NB4 (cell line): ENCODE measurements around the gene L3MBTL2.

ENCODE experiments used
- DNase-seq: peaks from one replicate; pipeline ENCODE4 v3.0.0; 2010; ENCODE audit warnings: low read depth
- H3K4me3 ChIP-seq: one replicate; pipeline ENCODE4 v1.5.1; 2011; ENCODE audit warnings: mild to moderate bottlenecking, low read depth, low read length, moderate library complexity
- MYC ChIP-seq: IDR thresholded peaks from 2 replicates; pipeline ENCODE4 v1.6.1; 2011; ENCODE audit warnings: low read depth, low read length
- POLR2A ChIP-seq: IDR thresholded peaks from 2 replicates; pipeline ENCODE4 v1.6.1; 2011; ENCODE audit warnings: mild to moderate bottlenecking; ENCODE audit not compliant: insufficient read length; ENCODE audit errors: extremely low read depth
- TF ChIP-seq, protein P1 (sequence below): IDR thresholded peaks from 2 replicates; pipeline ENCODE4 v1.6.1; 2011; ENCODE audit warnings: low read depth, low read length
- TF ChIP-seq, protein P2 (sequence below): IDR thresholded peaks from one replicate; pipeline ENCODE4 v1.5.1; 2012; ENCODE audit warnings: low read depth, low read length

L3MBTL2 gene

DNA sequence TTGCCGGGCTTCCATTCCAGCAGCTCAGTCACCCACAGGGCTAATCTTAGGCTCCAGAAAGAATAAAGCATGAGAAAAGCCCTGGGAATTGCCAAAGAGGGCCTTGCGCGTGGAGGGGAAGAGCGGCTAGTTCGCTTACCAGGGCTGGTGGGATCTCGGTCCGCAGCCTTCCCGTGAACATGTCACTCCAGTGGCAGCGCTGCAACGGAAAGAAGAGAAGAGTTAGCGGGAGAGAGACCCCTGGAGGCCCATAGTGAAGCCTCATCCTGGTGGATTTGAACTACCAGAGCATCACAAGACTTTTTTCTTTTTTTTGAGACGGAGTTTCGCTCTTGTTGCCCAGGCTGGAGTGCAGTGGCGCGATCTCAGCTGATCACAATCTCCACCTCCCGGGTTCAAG is 62.8 kb downstream of the L3MBTL2 start:
- DNase-seq: no peak
- TF ChIP-seq, protein P1, sequence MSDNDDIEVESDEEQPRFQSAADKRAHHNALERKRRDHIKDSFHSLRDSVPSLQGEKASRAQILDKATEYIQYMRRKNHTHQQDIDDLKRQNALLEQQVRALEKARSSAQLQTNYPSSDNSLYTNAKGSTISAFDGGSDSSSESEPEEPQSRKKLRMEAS: no peak
- TF ChIP-seq POLR2A (no peak), MYC (no peak)
- TF ChIP-seq, protein P2, sequence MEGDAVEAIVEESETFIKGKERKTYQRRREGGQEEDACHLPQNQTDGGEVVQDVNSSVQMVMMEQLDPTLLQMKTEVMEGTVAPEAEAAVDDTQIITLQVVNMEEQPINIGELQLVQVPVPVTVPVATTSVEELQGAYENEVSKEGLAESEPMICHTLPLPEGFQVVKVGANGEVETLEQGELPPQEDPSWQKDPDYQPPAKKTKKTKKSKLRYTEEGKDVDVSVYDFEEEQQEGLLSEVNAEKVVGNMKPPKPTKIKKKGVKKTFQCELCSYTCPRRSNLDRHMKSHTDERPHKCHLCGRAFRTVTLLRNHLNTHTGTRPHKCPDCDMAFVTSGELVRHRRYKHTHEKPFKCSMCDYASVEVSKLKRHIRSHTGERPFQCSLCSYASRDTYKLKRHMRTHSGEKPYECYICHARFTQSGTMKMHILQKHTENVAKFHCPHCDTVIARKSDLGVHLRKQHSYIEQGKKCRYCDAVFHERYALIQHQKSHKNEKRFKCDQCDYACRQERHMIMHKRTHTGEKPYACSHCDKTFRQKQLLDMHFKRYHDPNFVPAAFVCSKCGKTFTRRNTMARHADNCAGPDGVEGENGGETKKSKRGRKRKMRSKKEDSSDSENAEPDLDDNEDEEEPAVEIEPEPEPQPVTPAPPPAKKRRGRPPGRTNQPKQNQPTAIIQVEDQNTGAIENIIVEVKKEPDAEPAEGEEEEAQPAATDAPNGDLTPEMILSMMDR: no peak
- H3K4me3 ChIP-seq: no peak overlapping the region

DNA sequence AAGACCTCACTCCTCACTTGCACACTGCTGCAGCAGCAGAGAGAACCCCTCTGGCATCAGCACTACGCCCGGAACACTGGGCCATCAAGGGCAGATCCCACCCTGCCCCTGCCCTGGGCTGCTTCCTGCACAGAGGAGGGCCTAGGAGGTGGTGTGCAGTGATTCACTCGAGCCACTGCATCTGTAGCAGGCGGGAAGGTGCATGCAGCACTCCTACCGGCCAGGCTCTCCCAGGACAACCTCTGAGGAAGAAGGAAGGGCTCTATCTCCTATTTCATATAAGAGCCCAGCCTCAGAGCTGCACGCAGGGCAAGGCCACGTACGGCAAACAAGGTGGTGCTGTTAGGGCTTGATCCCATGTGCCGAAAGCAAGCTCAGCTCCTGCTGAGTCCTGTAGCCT is 66.7 kb downstream of the L3MBTL2 start:
- TF ChIP-seq POLR2A: no peak
- TF ChIP-seq, protein P1: no peak
- TF ChIP-seq MYC: no peak
- TF ChIP-seq, protein P2: no peak
- no peak overlapping the region for H3K4me3 ChIP-seq
- DNase-seq: no peak

DNA sequence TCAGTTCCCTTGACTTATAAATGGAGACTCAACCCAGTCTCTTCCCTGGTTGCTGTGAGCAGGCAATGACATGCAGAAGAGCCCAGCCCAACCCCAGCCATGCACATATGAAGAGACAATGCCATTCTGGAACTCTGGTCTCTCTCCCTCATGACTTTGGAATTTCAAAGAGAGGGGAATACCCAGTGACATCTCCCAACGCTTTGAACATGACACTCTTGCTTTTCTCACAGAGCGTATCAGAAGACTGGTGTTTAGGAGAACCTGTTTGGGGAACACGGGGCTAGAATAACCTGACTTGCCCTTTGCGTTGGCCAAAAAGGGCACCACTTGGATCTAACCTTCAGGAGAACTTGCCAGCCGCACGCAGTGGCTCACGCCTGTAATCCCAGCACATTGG is 68.0 kb downstream of the L3MBTL2 start:
- H3K4me3 ChIP-seq: no peak overlapping the region
- TF ChIP-seq MYC (no peak), POLR2A (no peak)
- TF ChIP-seq, protein P2: no peak
- TF ChIP-seq, protein P1: no peak
- DNase-seq: no peak

DNA sequence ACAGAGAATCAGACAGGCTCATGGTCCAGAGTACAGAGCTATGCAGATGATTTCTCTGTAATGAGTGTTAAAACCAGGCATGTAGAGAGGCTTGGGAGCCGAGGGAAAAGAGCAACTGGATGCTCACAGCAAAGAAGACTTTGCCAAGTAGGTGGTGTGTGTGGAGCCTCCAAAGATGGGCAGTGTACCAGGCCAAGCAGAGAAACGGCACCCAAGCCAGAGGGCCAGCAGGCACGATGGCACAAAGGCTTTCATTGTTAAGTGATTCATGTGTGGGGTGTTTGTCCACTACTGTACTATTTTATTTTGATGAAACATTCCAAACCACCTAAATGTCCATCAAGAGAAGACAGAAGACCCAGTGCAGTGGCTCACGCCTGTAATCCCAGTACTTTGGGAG is 69.7 kb downstream of the L3MBTL2 start:
- no peak for DNase-seq
- TF ChIP-seq, protein P2: no peak
- TF ChIP-seq, protein P1: no peak
- TF ChIP-seq MYC (no peak), POLR2A (no peak)
- H3K4me3 ChIP-seq: no peak overlapping the region

DNA sequence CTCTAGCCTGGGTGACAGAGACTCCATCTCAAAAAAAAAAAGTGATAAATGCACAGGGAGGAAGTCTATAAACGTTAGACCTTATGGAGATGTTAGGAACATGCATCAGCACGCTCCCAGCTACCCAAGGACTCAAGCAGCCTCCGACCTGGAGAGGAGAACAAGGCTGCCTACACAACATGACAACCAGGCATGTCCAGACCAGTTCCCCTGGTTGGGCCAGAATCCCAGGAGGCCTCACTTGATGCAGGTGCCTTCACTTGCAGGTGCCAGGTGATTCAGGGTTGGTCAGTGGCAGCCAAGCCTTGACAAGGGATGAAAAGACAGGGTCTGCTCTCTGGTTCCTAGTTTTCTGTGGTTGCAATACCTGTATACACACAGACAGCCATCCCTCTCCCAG is 75.0 kb downstream of the L3MBTL2 start:
- DNase-seq: no peak
- TF ChIP-seq MYC: no peak
- TF ChIP-seq, protein P1: no peak
- TF ChIP-seq, protein P2: no peak
- TF ChIP-seq POLR2A: no peak
- no peak overlapping the region for H3K4me3 ChIP-seq

DNA sequence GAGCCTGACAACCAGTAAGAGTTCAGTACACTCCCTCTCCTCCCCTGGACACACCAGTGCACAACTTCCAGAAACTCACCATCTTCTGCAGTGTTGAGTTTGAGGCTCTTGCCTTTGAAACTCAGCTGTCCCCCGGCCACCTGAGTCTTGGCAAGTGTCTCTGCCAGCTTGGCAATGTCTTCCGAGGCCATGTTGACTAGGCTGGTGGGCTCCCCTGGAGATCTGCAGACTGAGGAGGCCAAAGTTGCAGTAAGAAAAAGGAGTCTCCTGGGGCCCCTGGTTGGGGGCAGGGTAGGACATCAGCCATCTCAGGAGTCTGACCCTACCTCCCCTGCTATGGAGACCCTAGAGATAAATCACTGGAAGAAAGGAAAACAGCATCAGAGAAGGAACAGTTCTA is 75.7 kb downstream of the L3MBTL2 start:
- TF ChIP-seq, protein P2: no peak
- no peak for TF ChIP-seq POLR2A
- no peak for DNase-seq
- H3K4me3 ChIP-seq: no peak overlapping the region
